Left lung (tissue), 10 donors: ENCODE data around the gene RAB31. TPM values are rescaled to one million over a fixed set of nuclear protein-coding genes. Genes with fewer than 3 reads are reported as not detected.

ENCODE experiments used
- ATAC-seq: fragments of 200-7000 bp; cut with Tn5 transposase; one replicate; pipeline ENCODE4 v1.9.1; 2020; ENCODE audit warnings: moderate library complexity
- DNase-seq, 4 donors: peaks; one replicate each; pipeline ENCODE4 v3.0.0-alpha.2; 2013 to 2020
- H3K27ac ChIP-seq, 2 donors: fragments of 200-600 bp; sonication (generic) in 1 of 2; one replicate each; pipeline versions ENCODE4 v1.5.0 to v1.8.0; 2020 to 2021
- H3K27me3 ChIP-seq, 2 donors: fragments of 200-600 bp; sonication (generic) in 1 of 2; one replicate each; pipeline versions ENCODE4 v1.5.0 to v1.8.0; 2020 to 2021
- H3K36me3 ChIP-seq, 2 donors: fragments of 200-600 bp; sonication (generic) in 1 of 2; one replicate each; pipeline versions ENCODE4 v1.5.0 to v1.8.0; 2020 to 2021
- H3K4me1 ChIP-seq, 2 donors: fragments of 200-600 bp; one replicate each; pipeline ENCODE4 v1.8.0; 2021
- H3K4me3 ChIP-seq, 2 donors: fragments of 200-600 bp; sonication (generic) in 1 of 2; one replicate each; pipeline versions ENCODE4 v1.5.0 to v1.8.0; 2020 to 2021; ENCODE audit warnings: mild to moderate bottlenecking in 1 of 2
- H3K9me3 ChIP-seq, 2 donors: fragments of 200-600 bp; sonication (generic) in 1 of 2; one replicate each; pipeline versions ENCODE4 v1.5.0 to v1.8.0; 2020 to 2021
- CTCF ChIP-seq, 2 donors: fragments of 200-600 bp; sonication (generic) in 1 of 2; IDR thresholded peaks; one replicate each; pipeline versions ENCODE4 v1.5.0 to v1.8.0; 2021; ENCODE audit warnings: antibody characterized with exemption in 2 of 2
- intact Hi-C, 2 donors: fragments of 100-400 bp; cut with DNase I; formaldehyde crosslinking; loops; one replicate each; pipeline versions ENCODE4 v1.11.2 to v1.14.2; 2022
- polyA plus RNA-seq, 6 donors: library from polyadenylated mRNA; unstranded; fragments of 120-200 nt; gene quantifications; one replicate each; pipeline ENCODE4 v1.2.1, GENCODE V29; 2013; ENCODE audit not compliant: insufficient read length in 6 of 6
- total RNA-seq, 2 donors: library from RNA; stranded (reverse); fragmentation: NEBNext Ultra II Directional; extraction: Animal tissue kit (Norgen Biotek cat#: 25700); gene quantifications; one replicate each; pipeline ENCODE4 v1.2.1, GENCODE V29; 2021
- donor health status: DM: no; HTN: yes; CAD: no.
- donor health status: DM: no; HTN: no; CAD: no.

Gene RAB31
- total and polyA plus RNA-seq, 8 donors, result 30.3 to 135 (median 37.3) TPM

- no peak for ATAC-seq
- no peak overlapping the region for H3K27ac ChIP-seq
- intact Hi-C loops, result no loop called here
- no peak for DNase-seq
- TF ChIP-seq CTCF (IDR thresholded peaks at IDR 0.05), result no peak
- H3K4me3 ChIP-seq, result no peak overlapping the region
- H3K4me1 ChIP-seq, result peaks cover 9 to 27% of the 10 kb centered on the region in 2 donors
- no peaks in the 10 kb centered on the region for H3K9me3 ChIP-seq
- no peaks in the 10 kb centered on the region for H3K27me3 ChIP-seq
- H3K36me3 ChIP-seq, result peaks cover 0 to 23% of the 10 kb centered on the region in 2 donors
These were observed 134.3 kb downstream of the RAB31 start for GRCh38 chr18:9842448-9842847.

GRCh38 chr18:9845256-9845655, 137.2 kb downstream of the RAB31 start:
- H3K27ac ChIP-seq, result no peak overlapping the region
- TF ChIP-seq CTCF (IDR thresholded peaks at IDR 0.05), result no peak
- no peaks in the 10 kb centered on the region for H3K27me3 ChIP-seq
- no peaks in the 10 kb centered on the region for H3K9me3 ChIP-seq
- H3K4me3 ChIP-seq, result no peak overlapping the region
- H3K4me1 ChIP-seq, result peaks cover 9 to 49% of the 10 kb centered on the region in 2 donors
- DNase-seq (no peak), ATAC-seq (no peak)
- peaks cover 0 to 17% of the 10 kb centered on the region in 2 donors for H3K36me3 ChIP-seq
- intact Hi-C loops, result no loop called here

GRCh38 chr18:9846162-9846925, 138.2 kb downstream of the RAB31 start:
- ATAC-seq (no peak), DNase-seq (peak in 2 of 4 donors; percentile 46 to 47)
- Histone ChIP-seq H3K9me3 (no peaks in the 10 kb centered on the region), H3K4me3 (no peak overlapping the region), H3K27me3 (no peaks in the 10 kb centered on the region), H3K27ac (peak overlapping the region; percentile 34 to 47), H3K4me1 (peaks cover 9 to 60% of the 10 kb centered on the region in 2 donors), H3K36me3 (peaks cover 0 to 17% of the 10 kb centered on the region in 2 donors)
- no peak for TF ChIP-seq CTCF (IDR thresholded peaks at IDR 0.05)
- intact Hi-C loops, result no loop called here

- no peak for TF ChIP-seq CTCF (IDR thresholded peaks at IDR 0.05)
- H3K27ac ChIP-seq, result peak overlapping the region in 1 of 2 donors; percentile 77
These were observed 140.2 kb downstream of the RAB31 start for GRCh38 chr18:9848170-9848879.

More at GRCh38 chr18:9848170-9848879, 140.2 kb downstream of the RAB31 start:
- Histone ChIP-seq H3K4me1 (peaks cover 9 to 74% of the 10 kb centered on the region in 2 donors), H3K4me3 (no peak overlapping the region), H3K36me3 (peaks cover 0 to 17% of the 10 kb centered on the region in 2 donors), H3K27me3 (no peaks in the 10 kb centered on the region), H3K9me3 (no peaks in the 10 kb centered on the region)
- ATAC-seq, result no peak
- intact Hi-C loops, result no loop called here
- no peak for DNase-seq
